Small intestine (tissue), 7 donors: ENCODE measurements around the gene C11orf91. TPM values are rescaled to one million over a fixed set of nuclear protein-coding genes. Genes with fewer than 3 reads are reported as not detected.

Experiments used
- DNase-seq, 2 donors: peaks; one replicate each; pipeline versions ENCODE4 v3.0.0 to v3.0.0-alpha.2; 2013
- FAIRE-seq: peaks from 2 replicates; lab custom pipeline; 2012; peaks lifted over from hg19 to GRCh38; lab: Jason Lieb, UNC
- H3K27ac ChIP-seq, 3 donors: one replicate each; pipeline ENCODE4 v1.5.1; 2013; ENCODE audit warnings: low read length in 2 of 3, mild to moderate bottlenecking in 2 of 3, control low read depth in 1 of 3, inconsistent platforms in 1 of 3, low read depth in 1 of 3, moderate library complexity in 1 of 3
- H3K27me3 ChIP-seq, 3 donors: one replicate each; pipeline ENCODE4 v1.6.1; 2013; ENCODE audit warnings: low read length in 3 of 3, inconsistent platforms in 1 of 3; ENCODE audit not compliant: control insufficient read depth in 3 of 3, insufficient read depth in 3 of 3
- H3K36me3 ChIP-seq, 3 donors: one replicate each; pipeline ENCODE4 v1.6.1; 2013; ENCODE audit warnings: low read length in 3 of 3, inconsistent platforms in 1 of 3, low read depth in 1 of 3, mild to moderate bottlenecking in 1 of 3, moderate library complexity in 1 of 3; ENCODE audit not compliant: control insufficient read depth in 3 of 3, insufficient read depth in 2 of 3
- H3K4me1 ChIP-seq, 3 donors: one replicate each; pipeline ENCODE4 v1.6.1; 2013; ENCODE audit warnings: low read length in 2 of 3, inconsistent platforms in 1 of 3, low read depth in 1 of 3, mild to moderate bottlenecking in 1 of 3, moderate library complexity in 1 of 3; ENCODE audit not compliant: control insufficient read depth in 3 of 3, insufficient read depth in 2 of 3
- H3K4me3 ChIP-seq, 3 donors: one replicate each; pipeline ENCODE4 v1.5.1; 2013; ENCODE audit warnings: low read length in 3 of 3, control low read depth in 1 of 3, inconsistent platforms in 1 of 3, low read depth in 1 of 3, mild to moderate bottlenecking in 1 of 3, moderate library complexity in 1 of 3
- H3K9me3 ChIP-seq, 2 donors: one replicate each; pipeline ENCODE4 v1.6.1; 2013; ENCODE audit warnings: low read depth in 1 of 2, low read length in 1 of 2; ENCODE audit not compliant: control insufficient read depth in 2 of 2, insufficient read depth in 1 of 2
- WGBS, 3 donors: extraction: QIAGEN DNeasy Blood & Tissue Kit; methylation state at CpG; one replicate each; pipeline ENCODE4 v1.1.7; 2013; 5-methylcytosine and 5-hydroxymethylcytosine counted together
- polyA plus RNA-seq, 4 donors: library from polyadenylated mRNA; stranded (reverse) in 3 of 4; unstranded in 1 of 4; fragments of 200-250 nt in 3 of 4; fragments of 120-200 nt in 1 of 4; gene quantifications; one replicate each; pipeline versions ENCODE4 v1.2.1 to v1.2.3, GENCODE V29; 2013
- donor health status: healthy with polysubstance abuse.
- donor health status: control.
- donor health status: control.
- donor health status: Bipolar disorder and iron deficiency.
- donor health status: healthy.

Gene C11orf91
- polyA plus RNA-seq, 4 donors, result not detected

- 76 to 86% (median 82%) methylated on average over 4 of the region's 4 CpGs for WGBS, 3 donors
- Histone ChIP-seq H3K27ac (no peak overlapping the region), H3K9me3 (no peaks in the 10 kb centered on the region), H3K27me3 (peaks cover 0 to 3% (median 0%) of the 10 kb centered on the region in 3 donors), H3K4me1 (no peaks in the 10 kb centered on the region), H3K36me3 (no peaks in the 10 kb centered on the region), H3K4me3 (no peak overlapping the region)
- no peak for FAIRE-seq
- no peak for DNase-seq
These were observed 50.7 kb downstream of the C11orf91 start for GRCh38 chr11:33649944-33650343.

Other genes starting within 250 kb of the C11orf91 start
- gene CD59, start 35.6 kb upstream of the C11orf91 start, polyA plus RNA-seq, result 100 to 1,000 TPM in 2 of 4 donors, 10 to 100 TPM in 2; 19.2 to 203 (median 97.8) TPM
- gene FBXO3, start 73.7 kb upstream of the C11orf91 start, polyA plus RNA-seq, result 10 to 100 TPM; 19.5 to 35.5 (median 22.3) TPM
- gene LMO2, start 191.2 kb upstream of the C11orf91 start, polyA plus RNA-seq, result 10 to 100 TPM in 1 of 4 donors, 1 to 10 TPM in 3; 2.5 to 27.5 (median 8.8) TPM